NCI-H524 treated with DMSO at 0.1 percent for 48 hours (cell line): Measurements from ENCODE around the gene AACS.
"Not testable (repeated sequence)": the region's sequence is repeated elsewhere in the genome, so short reads cannot be mapped to it uniquely, and the experiment has no call there.

Experiments
- DNase-seq: peaks from one replicate; lab custom pipeline; 2025; lab: John Stamatoyannopoulos, UW

AACS gene

DNA sequence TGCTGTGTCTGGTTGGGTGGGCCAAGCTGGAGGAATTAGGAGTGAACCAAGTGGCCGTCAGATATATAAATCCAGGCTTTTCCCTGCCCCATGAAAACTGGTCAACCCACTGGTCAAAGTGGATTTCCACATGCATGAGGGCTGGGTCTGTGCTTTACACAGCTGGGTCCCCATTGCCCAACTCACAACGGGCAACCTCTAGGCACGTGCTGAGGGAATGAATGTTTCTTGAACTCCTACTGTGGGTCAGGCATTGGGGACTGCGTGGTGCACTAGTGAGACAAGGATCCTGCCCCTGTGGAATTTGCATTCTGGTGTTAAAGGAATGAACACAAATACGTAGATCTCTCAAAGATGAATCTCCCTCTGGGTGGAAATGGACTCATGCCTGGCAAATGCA lies 7.5 kb upstream of the AACS start:
- no peak for DNase-seq

- DNase-seq: no peak
Observed at GRCh38 chr12:125061229-125061628, 4.0 kb upstream of the AACS start.

- not testable (repeated sequence) for DNase-seq
Observed at GRCh38 chr12:125063522-125063921, 1.7 kb upstream of the AACS start.

DNA sequence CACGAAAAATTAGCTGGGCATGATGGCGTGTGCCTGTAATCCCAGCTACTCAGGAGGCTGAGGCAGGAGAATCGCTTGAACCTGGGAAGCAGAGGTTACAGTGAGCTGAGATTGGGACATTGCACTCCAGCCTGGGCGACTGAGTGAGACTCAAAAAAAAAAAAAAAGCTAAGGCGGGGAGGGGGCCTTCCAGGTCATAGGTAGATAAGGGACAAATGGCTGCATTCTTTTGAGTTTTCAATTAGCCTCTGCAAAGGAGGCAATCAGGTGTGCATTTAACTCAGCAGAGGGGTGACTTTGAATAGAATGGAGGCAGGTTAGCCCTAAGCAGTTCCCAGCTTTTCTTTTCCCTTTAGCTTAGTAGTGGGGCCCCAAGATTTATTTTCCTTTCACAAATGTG lies 743 bp upstream of the AACS start:
- no peak for DNase-seq

DNA sequence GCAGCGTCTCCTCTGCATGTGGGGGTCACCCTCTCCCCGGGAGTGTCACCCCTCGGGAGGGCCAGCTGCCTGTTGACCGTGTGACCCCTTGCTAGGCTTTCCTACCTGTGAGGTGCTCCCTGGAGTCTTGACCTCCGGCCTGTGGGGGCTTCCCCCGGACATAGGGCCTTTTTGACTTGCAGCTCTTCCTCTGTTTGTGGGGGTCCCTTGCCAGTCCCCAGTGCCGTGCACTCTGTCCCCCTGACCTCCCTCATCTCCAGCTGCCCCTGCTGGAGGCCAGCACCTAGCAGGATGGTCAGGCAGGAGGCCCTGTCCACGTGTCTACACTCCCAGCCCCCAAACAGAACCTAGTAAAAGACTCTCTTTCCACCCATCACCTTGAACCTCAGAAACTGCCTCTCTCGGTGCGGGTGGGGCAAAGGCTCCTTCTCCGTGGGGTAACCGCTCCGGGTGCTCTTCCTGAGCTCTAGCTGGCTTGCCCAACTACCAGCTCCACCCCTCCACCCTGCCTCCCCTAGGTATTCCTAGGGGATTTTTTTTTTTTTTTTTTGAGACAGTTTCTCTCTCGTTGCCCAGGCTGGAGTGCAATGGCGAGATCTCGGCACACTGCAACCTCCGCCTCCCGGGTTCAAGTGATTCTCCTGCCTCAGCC lies 810 bp downstream of the AACS start:
- DNase-seq: no peak

DNA sequence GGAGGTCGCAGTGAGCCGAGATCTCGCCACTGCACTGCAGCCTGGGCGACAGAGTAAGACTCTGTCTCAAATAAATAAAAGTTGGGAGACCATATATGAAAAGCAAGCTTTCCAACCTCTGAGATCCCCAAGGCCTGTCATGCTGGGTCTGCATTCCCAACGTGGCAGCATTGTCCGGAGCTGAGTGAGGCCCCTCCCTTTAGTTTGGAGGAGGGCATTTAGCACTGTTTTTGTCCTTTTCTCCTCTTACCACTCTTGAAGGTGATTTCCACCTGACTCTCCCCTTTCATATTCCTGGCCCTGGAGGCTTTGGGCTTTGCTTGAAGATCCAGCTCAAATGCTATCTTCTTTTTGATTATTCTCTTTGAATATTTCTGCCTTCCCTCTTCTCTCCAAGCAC lies 3.2 kb downstream of the AACS start:
- DNase-seq: no peak

- no peak for DNase-seq
Observed at GRCh38 chr12:125069616-125070015, 4.4 kb downstream of the AACS start.

GRCh38 chr12:125070112-125070511 lies 4.9 kb downstream of the AACS start:
- DNase-seq: no peak

- no peak for DNase-seq
Observed at GRCh38 chr12:125070661-125071390, 5.6 kb downstream of the AACS start.

GRCh38 chr12:125071456-125071855 lies 6.2 kb downstream of the AACS start:
- DNase-seq: no peak

DNA sequence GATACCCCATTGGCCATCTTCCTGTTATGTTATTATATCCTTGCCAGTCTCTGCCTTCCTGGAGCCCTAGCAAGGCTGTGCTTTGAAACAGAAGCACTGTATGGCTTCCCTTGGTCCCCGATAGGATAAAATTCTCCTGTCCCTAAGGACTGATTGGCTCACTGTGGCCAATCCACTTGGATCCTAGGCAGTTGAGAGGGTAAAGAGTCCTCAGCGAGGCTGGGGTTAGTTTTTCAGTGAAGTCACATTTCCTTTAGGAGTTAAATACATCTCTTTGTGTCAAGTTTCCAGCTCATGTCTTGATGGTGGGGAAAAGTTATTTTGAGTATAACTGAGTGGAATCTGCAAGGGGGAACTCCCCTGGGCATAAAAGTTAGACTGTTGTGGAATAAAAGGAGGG lies 7.3 kb downstream of the AACS start:
- DNase-seq: no peak

- not testable (repeated sequence) for DNase-seq
Observed at GRCh38 chr12:125074294-125074693, 9.1 kb downstream of the AACS start.

- DNase-seq: no peak
Observed at GRCh38 chr12:125076103-125076502, 10.9 kb downstream of the AACS start.

GRCh38 chr12:125079084-125079483 lies 13.8 kb downstream of the AACS start:
- no peak for DNase-seq

GRCh38 chr12:125079648-125080645 lies 14.7 kb downstream of the AACS start:
- no peak for DNase-seq

- no peak for DNase-seq
Observed at GRCh38 chr12:125081427-125081826, 16.2 kb downstream of the AACS start.

DNA sequence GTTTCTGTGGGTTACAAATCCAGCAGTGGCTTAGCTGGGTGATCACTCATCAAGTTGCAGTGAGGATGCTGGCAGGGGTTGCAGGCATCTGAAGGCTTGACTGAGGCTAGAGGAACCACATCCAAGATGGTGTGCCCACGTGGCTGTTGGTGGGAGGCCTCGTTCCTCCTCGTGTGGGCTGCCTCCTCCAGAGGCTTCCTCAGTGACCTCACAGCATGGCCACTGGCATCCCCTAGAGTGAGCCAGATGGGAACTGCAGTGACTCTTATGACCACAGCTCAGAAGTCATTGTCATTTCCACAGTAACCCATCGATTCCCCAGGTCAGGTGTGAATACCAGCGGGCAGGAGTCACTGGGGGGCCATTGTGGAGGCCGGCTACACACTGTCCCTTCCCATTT lies 17.8 kb downstream of the AACS start:
- no peak for DNase-seq

DNA sequence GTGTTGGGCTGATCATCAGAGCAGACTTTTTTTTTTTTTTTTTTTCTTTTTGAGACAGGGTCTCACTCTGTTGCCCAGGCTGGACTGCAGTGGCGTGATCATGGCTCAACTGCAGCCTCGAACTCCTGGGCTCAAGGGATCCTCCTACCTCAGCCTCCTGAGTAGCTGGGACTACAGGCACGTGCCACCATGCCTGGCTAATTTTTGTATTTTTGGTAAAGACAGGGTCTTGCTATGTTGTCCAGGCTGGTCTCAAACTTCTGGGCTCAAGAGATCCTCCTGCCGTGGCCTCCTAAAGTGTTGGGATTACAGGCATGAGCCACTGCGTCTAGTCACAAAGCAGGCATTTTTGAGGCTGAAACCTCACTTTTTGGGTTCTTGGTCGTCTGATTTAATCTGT lies 23.0 kb downstream of the AACS start:
- not testable (repeated sequence) for DNase-seq

GRCh38 chr12:125089083-125089482 lies 23.8 kb downstream of the AACS start:
- DNase-seq: no peak

DNA sequence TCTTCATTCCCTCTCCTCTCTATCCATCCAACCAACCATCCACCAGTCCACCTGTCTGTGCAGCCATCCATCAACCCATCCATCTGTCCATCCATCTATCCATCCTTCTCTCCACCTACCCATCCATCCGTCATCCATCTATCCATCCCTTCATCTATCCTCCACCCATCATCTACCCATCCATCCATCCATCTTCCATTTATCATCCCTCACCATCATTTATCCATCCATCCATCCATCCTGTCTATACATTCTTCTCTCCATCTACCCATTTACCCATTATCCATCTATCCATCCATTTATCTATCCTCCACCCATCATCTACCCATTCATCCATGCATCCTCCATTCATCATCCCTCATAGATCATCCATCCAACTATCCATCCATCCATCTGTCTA lies 24.4 kb downstream of the AACS start:
- DNase-seq: no peak

- no peak for DNase-seq
Observed at GRCh38 chr12:125090437-125090836, 25.2 kb downstream of the AACS start.

GRCh38 chr12:125091401-125091800 lies 26.2 kb downstream of the AACS start:
- no peak for DNase-seq
